ENCODE data around the gene NRXN3. TPM values are rescaled to one million over a fixed set of nuclear protein-coding genes. Genes with fewer than 3 reads are reported as not detected.

The NRXN3 gene
- total RNA-seq, 2 donors from 2014 or later = not detected

- ATAC-seq = no peak
- H3K4me3 Mint-ChIP-seq = no peak overlapping the region
Observed at GRCh38 chr14:79878229-79878628, 1708.1 kb downstream of the NRXN3 start.

GRCh38 chr14:79878785-79879184 lies 1708.6 kb downstream of the NRXN3 start:
- H3K4me3 Mint-ChIP-seq = no peak overlapping the region
- ATAC-seq = no peak
- DNase-seq = no peak
- no peaks in the 10 kb centered on the region for H3K4me1 Mint-ChIP-seq
- H3K27me3 Mint-ChIP-seq = no peaks in the 10 kb centered on the region
- no peaks in the 10 kb centered on the region for H3K9me3 ChIP-seq (ENCODE audit: control insufficient read depth, low read length, poor library complexity, severe bottlenecking)
- no peaks in the 10 kb centered on the region for H3K36me3 Mint-ChIP-seq (ENCODE audit: low read depth)
- no peak overlapping the region for H3K27ac Mint-ChIP-seq

More at GRCh38 chr14:79878229-79878628, 1708.1 kb downstream of the NRXN3 start:
- Mint-ChIP-seq H3K36me3 (ENCODE audit: low read depth) (no peaks in the 10 kb centered on the region), H3K27me3 (no peaks in the 10 kb centered on the region), H3K27ac (no peak overlapping the region), H3K4me1 (no peaks in the 10 kb centered on the region)
- H3K9me3 ChIP-seq (ENCODE audit: control insufficient read depth, low read length, poor library complexity, severe bottlenecking) = no peaks in the 10 kb centered on the region
- DNase-seq = no peak

GRCh38 chr14:79881299-79881698 lies 1711.1 kb downstream of the NRXN3 start:
- ATAC-seq (no peak), DNase-seq (no peak)
- no peaks in the 10 kb centered on the region for H3K9me3 ChIP-seq (ENCODE audit: control insufficient read depth, low read length, poor library complexity, severe bottlenecking)
- no peaks in the 10 kb centered on the region for H3K36me3 Mint-ChIP-seq (ENCODE audit: low read depth)
- no peak overlapping the region for H3K27ac Mint-ChIP-seq
- H3K27me3 Mint-ChIP-seq = no peaks in the 10 kb centered on the region
- H3K4me1 Mint-ChIP-seq = no peaks in the 10 kb centered on the region
- H3K4me3 Mint-ChIP-seq = no peak overlapping the region

GRCh38 chr14:79890527-79890926 lies 1720.4 kb downstream of the NRXN3 start:
- H3K36me3 Mint-ChIP-seq (ENCODE audit: low read depth) = no peaks in the 10 kb centered on the region
- no peak for ATAC-seq
- no peak overlapping the region for H3K27ac Mint-ChIP-seq
- H3K4me3 Mint-ChIP-seq = no peak overlapping the region
- no peaks in the 10 kb centered on the region for H3K9me3 ChIP-seq (ENCODE audit: control insufficient read depth, low read length, poor library complexity, severe bottlenecking)
- no peaks in the 10 kb centered on the region for H3K27me3 Mint-ChIP-seq
- no peaks in the 10 kb centered on the region for H3K4me1 Mint-ChIP-seq
- no peak for DNase-seq

GRCh38 chr14:79896009-79896408 lies 1725.8 kb downstream of the NRXN3 start:
- H3K27me3 Mint-ChIP-seq = no peaks in the 10 kb centered on the region
- H3K4me1 Mint-ChIP-seq = no peaks in the 10 kb centered on the region
- no peak overlapping the region for H3K27ac Mint-ChIP-seq
- ATAC-seq = no peak
- no peaks in the 10 kb centered on the region for H3K9me3 ChIP-seq (ENCODE audit: control insufficient read depth, low read length, poor library complexity, severe bottlenecking)
- no peaks in the 10 kb centered on the region for H3K36me3 Mint-ChIP-seq (ENCODE audit: low read depth)
- DNase-seq = no peak
- no peak overlapping the region for H3K4me3 Mint-ChIP-seq

- Mint-ChIP-seq H3K27me3 (no peaks in the 10 kb centered on the region), H3K4me3 (no peak overlapping the region), H3K36me3 (ENCODE audit: low read depth) (no peaks in the 10 kb centered on the region), H3K27ac (no peak overlapping the region), H3K4me1 (no peaks in the 10 kb centered on the region)
- DNase-seq (no peak), ATAC-seq (no peak)
- H3K9me3 ChIP-seq (ENCODE audit: control insufficient read depth, low read length, poor library complexity, severe bottlenecking) = no peaks in the 10 kb centered on the region
Observed at GRCh38 chr14:79899610-79900009, 1729.4 kb downstream of the NRXN3 start.

GRCh38 chr14:79904497-79904896 lies 1734.3 kb downstream of the NRXN3 start:
- Mint-ChIP-seq H3K27ac (no peak overlapping the region), H3K4me1 (no peaks in the 10 kb centered on the region), H3K4me3 (no peak overlapping the region), H3K36me3 (ENCODE audit: low read depth) (no peaks in the 10 kb centered on the region), H3K27me3 (no peaks in the 10 kb centered on the region)
- DNase-seq = no peak
- ATAC-seq = no peak
- H3K9me3 ChIP-seq (ENCODE audit: control insufficient read depth, low read length, poor library complexity, severe bottlenecking) = no peaks in the 10 kb centered on the region

- ATAC-seq (no peak), DNase-seq (no peak)
- Mint-ChIP-seq H3K36me3 (ENCODE audit: low read depth) (no peaks in the 10 kb centered on the region), H3K4me3 (no peak overlapping the region), H3K27me3 (no peaks in the 10 kb centered on the region), H3K4me1 (no peaks in the 10 kb centered on the region), H3K27ac (no peak overlapping the region)
- H3K9me3 ChIP-seq (ENCODE audit: control insufficient read depth, low read length, poor library complexity, severe bottlenecking) = no peaks in the 10 kb centered on the region
Observed at GRCh38 chr14:79906994-79907393, 1736.8 kb downstream of the NRXN3 start.

GRCh38 chr14:79910086-79910485 lies 1739.9 kb downstream of the NRXN3 start:
- H3K27me3 Mint-ChIP-seq = no peaks in the 10 kb centered on the region
- H3K27ac Mint-ChIP-seq = no peak overlapping the region
- H3K4me1 Mint-ChIP-seq = no peaks in the 10 kb centered on the region
- no peak overlapping the region for H3K4me3 Mint-ChIP-seq
- DNase-seq (no peak), ATAC-seq (no peak)
- H3K9me3 ChIP-seq (ENCODE audit: control insufficient read depth, low read length, poor library complexity, severe bottlenecking) = no peaks in the 10 kb centered on the region
- no peaks in the 10 kb centered on the region for H3K36me3 Mint-ChIP-seq (ENCODE audit: low read depth)

GRCh38 chr14:79911744-79912143 lies 1741.6 kb downstream of the NRXN3 start:
- Mint-ChIP-seq H3K27me3 (no peaks in the 10 kb centered on the region), H3K4me1 (no peaks in the 10 kb centered on the region), H3K27ac (no peak overlapping the region), H3K4me3 (no peak overlapping the region), H3K36me3 (ENCODE audit: low read depth) (no peaks in the 10 kb centered on the region)
- DNase-seq (no peak), ATAC-seq (no peak)
- no peaks in the 10 kb centered on the region for H3K9me3 ChIP-seq (ENCODE audit: control insufficient read depth, low read length, poor library complexity, severe bottlenecking)

- no peaks in the 10 kb centered on the region for H3K4me1 Mint-ChIP-seq
- no peak overlapping the region for H3K27ac Mint-ChIP-seq
- ATAC-seq (no peak), DNase-seq (no peak)
- H3K4me3 Mint-ChIP-seq = no peak overlapping the region
- H3K27me3 Mint-ChIP-seq = no peaks in the 10 kb centered on the region
- H3K36me3 Mint-ChIP-seq (ENCODE audit: low read depth) = no peaks in the 10 kb centered on the region
- H3K9me3 ChIP-seq (ENCODE audit: control insufficient read depth, low read length, poor library complexity, severe bottlenecking) = no peaks in the 10 kb centered on the region
Observed at GRCh38 chr14:79914595-79914994, 1744.4 kb downstream of the NRXN3 start.

GRCh38 chr14:79915406-79915805 lies 1745.2 kb downstream of the NRXN3 start:
- DNase-seq = no peak
- H3K27me3 Mint-ChIP-seq = no peaks in the 10 kb centered on the region
- H3K4me3 Mint-ChIP-seq = no peak overlapping the region
- ATAC-seq = no peak
- no peak overlapping the region for H3K27ac Mint-ChIP-seq
- no peaks in the 10 kb centered on the region for H3K4me1 Mint-ChIP-seq
- no peaks in the 10 kb centered on the region for H3K36me3 Mint-ChIP-seq (ENCODE audit: low read depth)
- H3K9me3 ChIP-seq (ENCODE audit: control insufficient read depth, low read length, poor library complexity, severe bottlenecking) = no peaks in the 10 kb centered on the region

GRCh38 chr14:79916281-79916680 lies 1746.1 kb downstream of the NRXN3 start:
- DNase-seq (no peak), ATAC-seq (no peak)
- no peaks in the 10 kb centered on the region for H3K27me3 Mint-ChIP-seq
- no peaks in the 10 kb centered on the region for H3K36me3 Mint-ChIP-seq (ENCODE audit: low read depth)
- no peaks in the 10 kb centered on the region for H3K4me1 Mint-ChIP-seq
- H3K27ac Mint-ChIP-seq = no peak overlapping the region
- no peaks in the 10 kb centered on the region for H3K9me3 ChIP-seq (ENCODE audit: control insufficient read depth, low read length, poor library complexity, severe bottlenecking)
- H3K4me3 Mint-ChIP-seq = no peak overlapping the region

GRCh38 chr14:79916892-79917291 lies 1746.7 kb downstream of the NRXN3 start:
- Mint-ChIP-seq H3K4me3 (no peak overlapping the region), H3K36me3 (ENCODE audit: low read depth) (no peaks in the 10 kb centered on the region), H3K27me3 (no peaks in the 10 kb centered on the region), H3K27ac (no peak overlapping the region), H3K4me1 (no peaks in the 10 kb centered on the region)
- no peaks in the 10 kb centered on the region for H3K9me3 ChIP-seq (ENCODE audit: control insufficient read depth, low read length, poor library complexity, severe bottlenecking)
- DNase-seq = no peak
- no peak for ATAC-seq
